GM18505 (cell line): ENCODE measurements around the gene SIGLEC10.
"Not testable (repeated sequence)": the region's sequence is repeated elsewhere in the genome, so short reads cannot be mapped to it uniquely, and the experiment has no call there.

ENCODE experiments used
- ATAC-seq: cut with Tn5 transposase; IDR thresholded peaks from one replicate; pipeline ENCODE4 v1.9.1; 2021; ENCODE audit not compliant: unreplicated experiment
- POLR2A ChIP-seq: IDR thresholded peaks from 4 replicates; pipeline ENCODE4 v1.6.1; 2011; ENCODE audit warnings: borderline replicate concordance; ENCODE audit not compliant: insufficient read depth, insufficient read length; ENCODE audit errors: extremely low read depth

Gene SIGLEC10

GRCh38 chr19:51448411-51449016, 31.1 kb upstream of the SIGLEC10 start:
- TF ChIP-seq POLR2A, result no peak
- ATAC-seq, result no peak

GRCh38 chr19:51448011-51448410, 30.6 kb upstream of the SIGLEC10 start:
- TF ChIP-seq POLR2A, result no peak
- ATAC-seq, result no peak

DNA sequence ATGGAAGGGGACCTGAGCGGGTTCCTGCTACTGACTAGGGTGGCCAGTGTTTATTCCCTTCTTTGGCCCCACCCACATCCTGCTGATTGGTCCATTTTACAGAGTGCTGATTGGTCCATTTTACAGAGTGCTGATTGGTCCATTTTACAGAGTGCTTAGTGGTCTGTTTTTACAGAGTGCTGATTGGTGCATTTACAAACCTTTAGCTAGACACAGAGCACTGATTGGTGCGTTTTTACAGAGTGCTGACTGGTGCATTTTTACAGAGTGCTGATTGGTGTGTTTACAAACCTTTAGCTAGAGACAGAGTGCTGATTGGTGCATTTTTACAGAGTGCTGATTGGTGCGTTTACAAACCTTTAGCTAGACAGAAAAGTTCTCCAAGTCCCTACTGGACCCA, 30.1 kb upstream of the SIGLEC10 start:
- not testable (repeated sequence) for ATAC-seq

- peak; percentile 87 for ATAC-seq
- TF ChIP-seq POLR2A, result no peak
Measured at GRCh38 chr19:51441410-51442390, 24.3 kb upstream of the SIGLEC10 start.

DNA sequence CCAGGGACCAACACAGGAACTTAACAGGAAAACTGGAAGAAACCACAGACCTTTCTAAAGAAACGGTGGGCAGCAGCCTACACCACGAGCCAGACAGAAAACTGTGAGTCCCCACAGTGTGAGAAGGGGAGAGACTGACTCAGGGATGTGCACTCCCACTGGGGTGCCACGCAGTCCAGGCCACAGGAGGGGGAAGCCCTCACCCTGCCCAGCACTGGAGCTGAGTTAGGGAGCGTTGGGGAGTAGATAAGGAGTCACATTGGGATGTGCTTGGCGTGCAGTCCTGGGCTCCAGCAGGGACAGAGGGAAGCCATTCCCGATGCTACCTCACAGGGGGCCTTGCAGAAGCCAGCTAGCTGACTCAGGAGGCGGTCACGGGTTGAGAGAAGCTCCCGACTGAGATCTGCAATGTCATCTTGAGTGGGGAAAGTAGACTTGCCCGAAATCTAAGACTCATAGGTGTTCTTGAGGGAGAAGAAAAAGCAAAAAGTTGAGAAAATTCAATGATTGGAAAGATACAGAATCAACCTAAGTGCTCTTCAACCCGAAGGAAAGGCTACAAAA, 23.5 kb upstream of the SIGLEC10 start:
- TF ChIP-seq POLR2A, result no peak
- ATAC-seq, result no peak

- no peak for ATAC-seq
- TF ChIP-seq POLR2A, result no peak
Measured at GRCh38 chr19:51440052-51440451, 22.6 kb upstream of the SIGLEC10 start.

DNA sequence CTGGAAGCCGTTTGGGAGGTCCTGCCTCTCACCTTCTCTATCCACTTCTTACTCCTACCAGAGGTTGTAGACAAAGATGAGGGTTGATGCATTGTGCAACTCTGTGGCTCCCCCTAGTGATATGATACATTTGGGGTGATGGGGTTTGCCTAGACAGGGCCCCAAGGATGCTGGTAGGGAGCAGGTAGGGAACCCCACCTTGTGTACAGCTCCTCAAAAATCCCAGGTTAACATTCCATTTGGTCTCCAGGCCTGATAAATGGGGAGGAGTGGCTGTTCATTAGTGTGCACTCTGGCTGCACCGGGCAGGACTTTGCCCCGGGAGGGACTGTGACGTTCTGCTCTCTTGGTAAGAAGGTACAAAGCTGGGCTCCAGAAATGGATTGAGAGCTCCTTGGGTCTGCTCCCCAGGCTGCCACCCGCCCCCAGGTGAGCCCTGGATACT, 21.6 kb upstream of the SIGLEC10 start:
- no peak for ATAC-seq

DNA sequence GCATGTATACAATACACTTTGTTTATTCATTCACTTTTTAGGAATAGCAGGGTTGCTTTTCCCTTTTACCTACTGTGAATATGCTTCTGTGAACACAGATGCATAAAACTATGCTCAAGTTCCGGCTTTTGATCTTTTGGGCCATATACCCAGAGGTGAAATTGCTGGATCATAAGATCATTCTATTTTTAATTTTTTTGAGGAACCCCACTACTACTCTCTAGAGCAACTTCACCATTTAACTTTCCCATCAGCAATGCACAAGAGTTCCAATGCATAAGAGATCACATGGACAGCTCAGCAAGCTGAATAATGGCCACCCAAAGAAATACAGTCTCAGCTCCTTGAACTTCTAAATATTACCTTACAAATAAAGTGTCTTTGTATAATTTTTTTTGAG, 17.0 kb upstream of the SIGLEC10 start:
- no peak for TF ChIP-seq POLR2A
- no peak for ATAC-seq

More for the DNA sequence above, 21.6 kb upstream of the SIGLEC10 start:
- TF ChIP-seq POLR2A, result no peak

DNA sequence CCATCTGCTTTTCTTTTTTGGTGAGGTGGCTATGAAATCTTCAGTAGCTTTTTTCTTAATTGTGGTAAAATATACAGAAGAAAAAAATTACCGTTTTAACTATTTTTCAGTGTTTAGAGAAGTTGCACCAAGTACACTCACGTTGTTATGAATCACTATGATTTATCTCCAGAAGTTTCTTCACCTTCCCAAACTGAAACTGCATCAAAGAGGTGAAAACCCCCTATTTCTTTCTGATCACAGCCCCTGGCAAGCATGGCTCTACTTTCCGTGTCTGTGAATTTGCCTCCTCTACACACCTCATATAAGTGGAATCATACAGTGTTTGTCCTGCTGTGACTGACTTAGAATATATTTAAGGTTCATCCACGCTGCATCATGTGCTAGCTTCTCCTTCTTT, 15.6 kb upstream of the SIGLEC10 start:
- no peak for ATAC-seq
- no peak for TF ChIP-seq POLR2A

DNA sequence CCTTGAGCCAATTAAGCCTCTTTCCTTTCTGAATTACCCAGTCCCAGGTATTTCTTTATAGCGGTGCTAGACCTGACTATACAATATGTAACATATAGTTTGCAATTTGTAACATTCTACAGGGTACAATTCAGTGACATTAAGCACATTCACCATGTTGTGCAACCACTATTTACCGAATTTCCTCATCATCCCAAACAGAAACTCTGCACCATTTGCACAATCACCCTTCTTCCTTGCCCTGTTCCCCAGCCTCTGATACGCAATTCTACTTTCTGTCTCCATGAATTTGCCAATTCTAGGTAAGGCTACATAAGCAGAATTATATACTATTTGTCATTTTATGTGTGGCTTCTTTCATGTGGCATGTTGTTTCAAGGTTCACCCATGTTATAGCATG, 13.7 kb upstream of the SIGLEC10 start:
- ATAC-seq, result no peak
- TF ChIP-seq POLR2A, result no peak

DNA sequence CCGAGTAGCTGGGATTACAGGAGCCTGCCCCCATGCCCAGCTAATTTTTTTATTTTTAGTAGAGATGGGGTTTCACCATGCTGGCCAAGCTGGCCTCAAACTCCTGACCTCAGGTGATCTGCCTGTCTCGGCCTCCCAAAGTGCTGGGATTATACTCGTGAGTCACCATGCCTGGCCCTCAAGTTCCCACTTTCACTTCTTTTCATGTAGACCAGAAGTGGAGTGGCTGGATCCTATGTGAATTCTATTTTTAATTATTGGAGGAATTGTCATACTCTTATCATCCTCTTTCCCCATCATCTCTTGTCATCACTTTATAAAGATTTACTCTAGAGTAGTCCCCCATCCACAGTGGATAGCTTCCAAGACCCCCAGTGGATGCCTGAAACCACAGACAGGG, 12.8 kb upstream of the SIGLEC10 start:
- no peak for TF ChIP-seq POLR2A
- no peak for ATAC-seq

GRCh38 chr19:51427201-51427600, 9.8 kb upstream of the SIGLEC10 start:
- no peak for ATAC-seq
- no peak for TF ChIP-seq POLR2A

DNA sequence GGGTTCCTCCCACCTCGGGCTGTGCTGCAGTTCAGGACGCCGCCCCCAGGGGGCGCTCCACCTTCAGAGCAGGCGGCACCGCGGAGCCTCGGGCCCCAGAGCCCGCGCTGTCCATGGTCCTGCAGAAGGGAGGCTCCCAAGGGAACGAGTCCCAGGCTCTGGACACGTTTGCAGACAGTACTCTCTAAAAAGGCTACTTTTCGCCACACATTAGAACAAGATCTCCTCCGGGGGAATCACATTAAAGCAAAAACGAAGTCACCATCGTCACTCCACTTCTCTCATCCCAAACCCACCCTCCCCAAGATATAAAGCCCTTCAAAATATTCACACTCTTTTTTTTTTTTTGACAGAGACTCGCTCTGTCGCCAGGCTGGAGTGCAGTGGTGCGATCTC, 4.6 kb upstream of the SIGLEC10 start:
- no peak for TF ChIP-seq POLR2A
- no peak for ATAC-seq

- ATAC-seq, result no peak
- no peak for TF ChIP-seq POLR2A
Measured at GRCh38 chr19:51421229-51422052, 4.0 kb upstream of the SIGLEC10 start.

GRCh38 chr19:51420511-51420910, 3.1 kb upstream of the SIGLEC10 start:
- not testable (repeated sequence) for ATAC-seq
